Stimulated activated CD8-positive, alpha-beta memory T cell treated with anti-CD3 and anti-CD28 coated beads, Interleukin-7, amount 100 ng/mL, for 4 hours (primary cell): Measurements from ENCODE around the gene CDK5R2.
"Not testable (repeated sequence)": the region's sequence is repeated elsewhere in the genome, so short reads cannot be mapped to it uniquely, and the experiment has no call there.

Experiments
- DNase-seq, 2 donors: peaks; one replicate each; pipeline ENCODE4 v3.0.0-alpha.2; 2020; ENCODE audit warnings: low read depth in 2 of 2

CDK5R2 gene

DNA sequence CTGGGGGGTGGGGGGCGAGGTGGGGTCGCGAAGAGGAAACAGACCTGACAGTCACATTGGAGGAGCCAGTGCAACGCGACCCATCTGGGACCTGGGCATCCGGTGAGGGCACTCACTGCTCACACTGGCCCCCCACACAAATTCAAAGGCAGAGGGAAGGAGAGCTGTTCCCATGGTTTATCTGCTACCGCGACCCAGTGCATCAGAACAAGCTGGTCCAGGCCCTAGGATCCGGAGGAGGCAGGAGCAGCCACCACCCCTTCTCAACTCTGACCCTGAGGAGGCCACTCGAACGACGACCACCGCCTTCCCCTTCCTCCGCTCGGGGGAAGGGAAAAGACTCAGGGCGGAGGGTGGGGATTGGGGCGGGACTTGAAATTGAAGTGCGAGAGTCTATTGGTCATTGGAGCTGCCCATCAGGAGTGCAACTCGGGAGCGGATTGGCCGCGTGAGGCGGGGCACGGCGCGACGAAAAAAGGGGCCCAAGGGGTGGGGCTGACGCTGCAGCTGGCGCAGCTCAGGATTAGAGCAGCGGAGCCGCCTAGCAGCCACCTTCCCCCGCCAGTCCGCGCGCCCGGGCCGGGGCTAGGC, at the start of gene CDK5R2:
CDK5R2 (plus strand) TSS at position 526 of the 591 bp plus-strand sequence. CDS start 155 bp downstream, outside the sequence.
- peak; percentile 18 to 54 for DNase-seq

DNA sequence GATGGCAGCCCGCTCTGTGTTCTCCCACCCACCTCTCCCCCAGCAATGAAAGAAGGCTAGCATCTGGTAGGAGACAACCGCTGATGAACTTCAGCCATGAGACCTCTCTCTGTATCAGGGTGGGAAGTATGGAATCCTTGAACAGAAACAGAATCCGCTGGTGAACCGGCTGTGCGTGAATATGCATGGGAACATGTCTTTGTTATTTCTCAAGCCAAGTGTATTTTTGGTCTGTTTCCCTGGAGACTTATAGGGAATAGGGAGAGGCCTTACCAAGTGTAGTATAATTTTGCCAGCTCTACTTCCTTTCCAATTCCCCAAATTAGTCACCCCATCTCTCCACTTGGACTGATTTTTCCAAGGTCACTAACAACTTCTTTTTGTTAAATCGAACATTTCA, 48.7 kb upstream of the CDK5R2 start:
- no peak for DNase-seq

DNA sequence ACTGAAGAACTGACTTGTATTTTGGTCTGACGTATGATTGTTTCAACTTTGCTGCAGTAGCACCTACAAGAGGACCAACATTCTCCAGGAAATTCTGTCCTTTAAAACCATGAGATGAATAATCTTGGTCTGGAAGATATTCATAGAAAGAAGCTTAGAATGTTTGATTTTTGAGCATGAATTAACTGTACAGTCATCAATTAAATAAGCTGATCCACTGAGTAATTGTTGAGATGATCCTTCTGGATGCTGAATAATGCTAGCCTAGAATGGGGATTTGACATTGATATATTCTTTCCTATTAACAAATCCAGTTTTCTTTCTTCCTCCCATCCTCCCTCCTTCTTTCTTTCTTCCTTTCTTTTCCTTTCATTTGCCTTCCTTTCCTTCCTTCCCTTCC, 39.0 kb upstream of the CDK5R2 start:
- DNase-seq = no peak

DNA sequence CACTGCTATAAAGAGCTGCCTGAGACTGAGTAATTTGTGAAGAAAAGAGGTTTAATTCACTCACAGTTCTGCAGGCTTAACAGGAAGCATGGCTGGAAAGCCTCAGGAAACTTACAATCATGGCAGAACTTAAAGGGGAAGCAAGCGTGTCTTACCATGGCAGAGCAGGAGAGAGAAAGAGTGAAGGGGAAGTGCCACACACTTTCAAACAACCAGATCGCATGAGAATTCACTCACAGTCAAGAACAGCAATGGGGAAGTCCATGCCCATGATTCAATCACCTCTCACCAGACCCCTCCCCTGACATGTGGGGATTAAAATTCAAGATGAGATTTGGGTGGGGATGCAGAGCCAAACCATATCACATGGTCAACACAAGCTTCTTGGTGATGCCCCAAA, 34.7 kb upstream of the CDK5R2 start:
- DNase-seq = no peak

DNA sequence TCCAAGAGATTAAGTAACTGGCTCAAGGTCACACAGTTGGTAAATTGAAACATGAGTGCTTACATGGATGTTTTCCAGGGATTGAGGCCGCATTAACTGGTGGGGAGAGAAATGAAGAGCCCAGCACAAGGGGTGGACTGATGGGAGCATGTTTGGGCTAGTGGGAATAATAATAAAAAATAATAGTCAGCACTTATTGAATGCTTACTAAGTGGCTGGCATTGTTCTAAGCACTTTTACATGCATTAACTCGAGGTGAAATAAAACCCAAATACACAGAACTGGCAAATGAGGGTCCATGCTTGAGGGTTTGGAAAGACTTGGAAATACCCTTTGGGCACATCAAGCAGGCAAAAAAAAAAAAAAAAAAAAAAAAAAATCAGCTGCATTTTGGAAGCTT, 34.0 kb upstream of the CDK5R2 start:
- no peak for DNase-seq

DNA sequence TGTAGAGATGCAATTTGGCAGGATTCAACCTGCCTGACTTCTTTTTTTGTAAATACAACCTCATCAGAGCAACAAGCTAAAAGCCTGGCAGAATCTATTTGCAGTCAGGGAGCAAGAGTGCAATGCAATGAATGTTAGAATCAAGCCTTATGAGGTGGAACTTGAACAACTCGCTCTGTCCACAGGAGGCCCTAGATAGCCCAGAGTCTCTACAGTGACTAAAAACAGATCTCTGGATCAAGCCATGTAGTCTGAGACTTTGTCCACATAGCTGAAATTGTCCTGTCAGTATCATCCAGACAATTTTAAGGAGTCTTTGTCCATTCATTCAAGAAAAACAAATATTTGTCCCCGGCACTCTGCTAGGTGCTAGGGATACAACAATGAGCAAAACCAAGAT, 32.0 kb upstream of the CDK5R2 start:
- DNase-seq = no peak

DNA sequence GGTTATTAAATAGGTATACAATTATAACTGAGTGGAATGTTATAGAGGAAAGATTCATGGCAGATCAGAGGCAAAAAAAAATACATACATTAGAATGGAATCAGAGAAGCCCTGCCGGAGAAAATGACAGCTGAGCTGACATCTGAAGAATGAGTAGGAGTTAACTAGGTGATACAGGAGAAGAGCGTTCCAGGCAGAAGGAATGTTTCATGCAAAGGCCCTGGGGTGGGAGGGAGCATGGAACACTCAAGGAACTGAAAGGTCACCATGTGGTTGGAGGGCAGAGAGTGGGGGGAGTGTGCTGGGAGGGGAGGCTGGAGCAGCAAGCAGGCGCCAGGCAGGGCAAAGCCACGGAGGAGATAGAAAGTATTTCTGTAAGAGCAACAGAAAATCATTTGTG, 31.6 kb upstream of the CDK5R2 start:
- DNase-seq = no peak

DNA sequence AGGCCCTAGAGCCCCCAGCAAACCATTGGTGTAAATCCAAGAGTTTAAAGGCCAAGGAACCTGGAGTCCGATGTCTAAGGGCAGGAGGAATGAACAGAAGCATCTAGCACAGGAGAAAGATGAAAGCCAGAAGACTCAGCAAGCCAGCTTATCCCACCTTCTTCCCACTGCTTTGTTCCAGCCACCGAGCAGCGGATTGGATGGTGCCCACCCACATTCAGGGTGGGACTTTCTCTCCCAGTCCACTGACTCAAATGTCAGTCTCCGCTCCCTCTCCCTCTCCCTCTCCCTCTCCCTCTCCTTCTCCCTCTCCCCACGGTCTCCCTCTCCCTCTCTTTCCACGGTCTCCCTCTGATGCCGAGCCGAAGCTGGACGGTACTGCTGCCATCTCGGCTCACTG, 29.0 kb upstream of the CDK5R2 start:
- DNase-seq = not testable (repeated sequence)

DNA sequence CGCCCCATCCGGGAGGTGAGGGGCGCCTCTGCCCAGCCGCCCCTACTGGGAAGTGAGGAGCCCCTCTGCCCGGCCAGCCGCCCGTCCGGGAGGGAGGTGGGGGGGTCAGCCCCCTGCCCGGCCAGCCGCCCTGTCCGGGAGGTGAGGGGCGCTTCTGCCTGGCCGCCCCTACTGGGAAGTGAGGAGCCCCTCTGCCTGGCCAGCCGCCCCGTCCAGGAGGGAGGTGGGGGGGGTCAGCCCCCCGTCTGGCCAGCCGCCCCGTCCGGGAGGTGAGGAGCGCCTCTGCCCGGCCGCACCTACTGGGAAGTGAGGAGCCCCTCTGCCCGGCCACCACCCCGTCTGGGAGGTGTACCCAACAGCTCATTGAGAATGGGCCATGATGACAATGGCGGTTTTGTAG, 27.7 kb upstream of the CDK5R2 start:
- DNase-seq = not testable (repeated sequence)

DNA sequence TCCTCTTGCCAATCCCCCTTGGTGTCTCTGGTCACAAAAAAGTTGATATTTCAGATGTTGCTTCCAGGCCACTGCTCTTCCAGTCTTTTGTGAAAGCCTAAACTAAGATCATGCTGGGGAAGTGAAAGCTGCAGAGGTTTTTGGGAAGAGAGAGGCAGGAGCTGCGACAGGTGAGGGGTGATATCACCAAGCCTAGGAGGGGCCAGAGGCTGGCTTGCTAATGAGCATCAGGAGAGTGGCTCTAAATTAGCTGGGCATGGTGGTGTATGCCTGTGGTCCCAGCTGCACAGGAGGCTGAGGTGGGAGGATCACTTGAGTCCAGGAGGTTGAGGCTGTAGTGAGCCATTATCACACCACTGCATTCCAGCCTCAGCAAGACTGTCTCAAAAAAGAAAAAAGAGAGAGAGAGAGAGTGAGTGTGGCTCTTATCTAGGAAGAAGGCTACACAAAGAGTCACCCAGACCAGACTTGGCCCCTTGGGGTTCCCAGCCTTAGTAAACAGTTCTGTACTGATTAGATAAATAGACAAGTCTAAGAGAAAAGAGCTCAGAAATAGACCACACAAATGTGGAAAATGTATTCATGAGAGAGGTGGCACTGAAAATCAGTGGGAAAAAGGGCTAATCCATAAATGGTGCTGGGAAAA, 14.6 kb upstream of the CDK5R2 start:
- no peak for DNase-seq

DNA sequence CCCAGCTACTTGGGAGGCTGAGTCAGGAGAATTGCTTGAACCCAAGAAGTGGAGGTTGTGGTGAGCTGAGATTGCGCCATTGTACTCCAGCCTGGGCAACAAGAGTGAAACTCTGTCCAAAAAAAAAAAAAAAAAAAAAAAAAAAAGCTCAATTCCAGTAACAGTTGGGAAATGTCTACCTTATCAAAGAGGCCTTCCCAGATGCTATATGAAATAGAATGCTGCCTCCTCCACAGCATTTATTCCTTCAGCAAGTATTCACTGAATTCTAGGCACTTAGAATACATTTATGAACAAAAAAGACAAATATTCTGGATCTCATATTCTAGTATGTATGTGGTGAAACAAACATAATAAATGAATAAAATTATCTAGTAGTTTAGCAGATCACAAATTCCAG, 12.8 kb upstream of the CDK5R2 start:
- DNase-seq = no peak

DNA sequence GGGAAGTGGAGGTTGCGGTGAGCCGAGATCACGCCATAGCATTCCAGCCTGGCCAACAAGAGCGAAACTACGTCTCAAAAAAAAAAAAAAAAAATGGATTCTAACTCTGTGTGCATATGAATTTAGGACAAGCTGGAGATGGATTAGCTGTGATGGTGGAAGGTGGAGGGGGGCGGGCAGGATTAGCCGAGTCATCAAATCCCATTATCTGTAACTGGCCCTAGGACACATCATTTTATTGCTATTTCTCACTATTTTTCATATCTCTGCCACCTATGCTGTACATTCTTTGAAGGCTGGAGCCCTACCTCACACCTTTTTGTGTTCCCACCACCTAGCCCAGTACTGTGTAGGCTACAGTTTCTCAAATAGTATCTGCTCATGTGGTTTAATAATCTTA, 7.3 kb upstream of the CDK5R2 start:
- DNase-seq = no peak

DNA sequence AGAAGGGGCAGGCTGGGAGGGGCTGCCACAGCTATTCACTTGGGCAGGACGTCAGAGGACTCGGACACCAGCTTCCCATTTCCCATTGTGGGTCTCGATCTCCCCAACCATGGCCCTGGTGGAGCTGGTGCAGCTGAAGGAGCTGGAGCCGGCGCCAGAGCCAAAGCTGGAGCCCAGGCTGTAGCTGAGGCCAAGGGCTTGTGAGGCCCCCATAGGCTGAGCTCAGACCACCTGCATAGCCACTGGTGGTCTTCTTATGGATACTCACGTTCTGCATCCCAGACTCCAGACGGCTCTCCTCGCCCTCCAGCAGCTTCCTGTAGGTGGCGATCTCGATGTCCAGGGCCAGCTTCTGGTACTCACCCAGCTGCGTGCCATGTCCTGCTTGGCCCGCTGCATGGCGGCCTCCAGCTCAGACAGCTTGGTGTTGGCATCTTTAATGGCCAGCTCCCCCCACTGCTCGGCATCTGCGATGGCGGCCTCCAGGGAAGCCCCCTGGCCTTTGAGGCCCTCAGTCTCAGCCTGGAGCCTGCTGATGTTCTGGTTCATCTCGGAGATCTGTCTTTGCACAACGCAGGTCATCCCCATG, 6.0 kb upstream of the CDK5R2 start:
- DNase-seq = no peak

DNA sequence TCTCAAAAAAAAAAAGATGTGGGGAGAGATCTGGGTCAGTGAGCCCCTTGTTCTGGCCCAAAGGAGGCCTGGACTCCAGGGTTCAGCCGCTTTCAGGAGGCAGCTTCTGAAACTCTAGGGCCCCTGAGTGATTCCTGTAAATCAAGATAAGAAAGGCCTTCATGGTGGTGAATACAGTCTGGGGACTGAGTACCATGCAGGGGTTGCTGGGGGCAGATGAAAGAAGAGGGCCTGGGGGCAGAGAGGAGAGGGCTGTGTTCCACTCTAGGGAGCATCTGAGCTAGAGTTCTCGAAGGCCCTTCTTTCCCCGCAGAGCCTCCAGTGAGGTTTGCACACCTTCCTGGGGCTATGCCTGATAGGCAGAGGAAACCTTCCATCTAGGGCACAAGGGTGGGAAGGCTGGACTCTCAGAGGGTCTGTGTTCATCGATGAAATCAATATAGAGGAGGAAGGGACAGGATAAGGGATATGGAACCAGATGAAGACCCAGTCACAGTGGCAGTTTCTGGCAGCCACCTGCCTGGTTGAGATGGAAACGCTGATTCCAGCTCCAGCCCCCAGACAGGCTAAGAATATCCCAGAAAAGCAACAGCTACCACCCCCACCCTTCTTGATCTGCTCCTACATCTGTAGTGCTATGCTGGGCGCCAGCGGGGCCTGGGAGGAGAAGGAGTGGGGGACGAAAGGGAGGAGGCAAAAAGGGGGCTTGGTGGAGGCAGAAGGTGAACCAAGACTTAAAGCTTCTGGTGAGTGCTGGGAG, 4.7 kb upstream of the CDK5R2 start:
- no peak for DNase-seq

DNA sequence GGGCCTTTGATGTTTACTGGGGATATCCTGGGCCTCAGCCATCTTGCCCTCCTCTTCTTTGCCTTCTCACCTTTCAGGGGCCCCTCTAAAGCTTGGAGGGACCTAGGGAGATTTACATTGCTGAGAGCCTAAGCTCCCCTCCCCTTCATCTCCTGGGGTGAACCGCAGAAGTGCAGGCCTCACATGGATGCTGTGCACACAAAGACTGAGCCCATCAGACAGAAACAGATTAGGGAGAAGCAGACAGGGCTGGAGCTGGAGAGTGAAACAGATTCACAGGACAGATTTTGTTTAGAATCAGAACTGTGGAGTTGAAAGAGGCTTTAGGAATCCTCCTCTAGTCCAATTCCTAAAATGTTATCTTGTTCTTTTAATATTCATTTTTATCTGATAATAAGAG, 3.4 kb upstream of the CDK5R2 start:
- no peak for DNase-seq

DNA sequence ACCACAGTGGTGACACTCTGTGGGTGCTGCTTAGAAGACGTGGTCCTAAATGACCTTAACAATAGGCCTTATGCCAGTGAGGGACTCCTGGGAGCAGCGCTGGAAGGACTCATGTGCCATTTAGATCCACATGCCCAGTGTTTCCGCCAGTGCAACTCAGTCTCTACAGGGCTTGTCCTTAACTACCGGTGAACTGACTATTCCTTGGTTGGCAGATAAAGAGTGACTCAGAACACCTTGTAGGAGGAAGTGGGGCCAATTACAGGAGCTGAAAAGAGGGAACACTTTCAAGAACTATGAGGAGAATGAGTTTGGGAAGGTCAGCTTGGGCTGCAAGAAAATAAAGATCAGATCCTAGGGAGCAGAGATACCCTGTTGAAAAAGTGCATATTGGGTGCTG, 1.8 kb upstream of the CDK5R2 start:
- DNase-seq = no peak

DNA sequence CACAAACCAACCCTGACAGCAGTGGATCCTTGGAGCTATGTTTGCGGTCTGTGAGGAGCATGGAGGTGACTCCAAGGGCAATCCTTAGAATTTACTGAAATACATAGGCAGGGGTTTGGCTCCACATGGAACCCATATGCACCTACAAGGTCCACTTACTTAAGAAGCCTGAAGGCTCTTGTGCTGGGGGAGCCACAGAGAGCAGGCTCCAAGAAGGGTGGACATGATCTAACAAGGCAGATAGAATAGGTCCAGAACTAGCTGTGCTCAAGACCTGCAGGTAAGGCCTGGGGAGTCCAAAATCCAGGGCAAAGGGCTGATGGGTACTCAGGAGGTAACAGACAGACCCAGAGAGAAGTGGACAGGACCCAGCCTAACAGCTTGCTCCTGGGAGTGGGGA, 1.2 kb upstream of the CDK5R2 start:
- no peak for DNase-seq

DNA sequence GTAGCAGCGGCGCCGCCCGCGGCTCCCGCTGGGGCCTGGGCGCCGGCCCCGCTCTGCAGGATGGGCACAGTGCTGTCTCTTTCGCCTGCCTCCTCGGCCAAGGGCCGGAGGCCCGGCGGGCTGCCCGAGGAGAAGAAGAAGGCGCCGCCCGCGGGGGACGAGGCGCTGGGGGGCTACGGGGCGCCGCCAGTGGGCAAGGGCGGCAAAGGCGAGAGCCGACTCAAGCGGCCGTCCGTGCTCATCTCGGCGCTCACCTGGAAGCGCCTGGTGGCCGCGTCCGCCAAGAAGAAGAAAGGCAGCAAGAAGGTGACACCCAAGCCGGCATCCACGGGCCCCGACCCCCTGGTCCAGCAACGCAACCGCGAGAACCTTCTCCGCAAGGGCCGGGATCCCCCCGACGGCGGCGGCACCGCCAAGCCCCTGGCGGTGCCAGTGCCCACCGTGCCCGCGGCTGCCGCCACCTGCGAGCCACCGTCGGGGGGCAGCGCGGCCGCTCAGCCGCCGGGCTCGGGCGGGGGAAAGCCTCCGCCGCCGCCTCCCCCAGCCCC, 369 bp downstream of the CDK5R2 start:
- DNase-seq = no peak

DNA sequence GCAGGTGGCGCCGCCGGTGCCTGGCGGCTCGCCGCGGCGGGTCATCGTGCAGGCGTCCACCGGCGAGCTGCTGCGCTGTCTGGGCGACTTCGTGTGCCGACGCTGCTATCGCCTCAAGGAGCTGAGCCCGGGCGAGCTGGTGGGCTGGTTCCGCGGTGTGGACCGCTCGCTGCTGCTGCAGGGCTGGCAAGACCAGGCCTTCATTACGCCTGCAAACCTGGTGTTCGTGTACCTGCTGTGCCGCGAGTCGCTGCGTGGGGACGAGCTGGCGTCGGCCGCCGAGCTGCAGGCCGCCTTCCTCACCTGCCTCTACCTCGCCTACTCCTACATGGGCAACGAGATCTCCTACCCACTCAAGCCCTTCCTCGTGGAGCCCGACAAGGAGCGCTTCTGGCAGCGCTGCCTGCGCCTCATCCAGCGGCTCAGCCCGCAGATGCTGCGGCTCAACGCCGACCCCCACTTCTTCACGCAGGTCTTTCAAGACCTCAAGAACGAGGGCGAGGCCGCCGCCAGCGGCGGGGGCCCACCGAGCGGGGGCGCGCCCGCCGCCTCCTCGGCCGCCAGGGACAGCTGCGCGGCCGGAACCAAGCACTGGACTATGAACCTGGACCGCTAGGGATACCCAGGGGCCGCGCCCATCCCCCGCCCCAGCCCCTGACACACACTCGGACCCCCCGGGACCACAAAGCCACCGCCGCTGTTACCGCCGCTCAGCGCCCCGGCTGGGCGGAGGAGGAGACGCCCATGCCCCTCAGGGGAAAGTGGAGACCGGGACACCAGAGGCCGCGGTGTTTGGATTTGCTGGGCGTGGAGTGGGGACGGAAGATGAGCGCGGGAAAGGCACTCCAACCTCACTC, 1.1 kb downstream of the CDK5R2 start:
- no peak for DNase-seq

DNA sequence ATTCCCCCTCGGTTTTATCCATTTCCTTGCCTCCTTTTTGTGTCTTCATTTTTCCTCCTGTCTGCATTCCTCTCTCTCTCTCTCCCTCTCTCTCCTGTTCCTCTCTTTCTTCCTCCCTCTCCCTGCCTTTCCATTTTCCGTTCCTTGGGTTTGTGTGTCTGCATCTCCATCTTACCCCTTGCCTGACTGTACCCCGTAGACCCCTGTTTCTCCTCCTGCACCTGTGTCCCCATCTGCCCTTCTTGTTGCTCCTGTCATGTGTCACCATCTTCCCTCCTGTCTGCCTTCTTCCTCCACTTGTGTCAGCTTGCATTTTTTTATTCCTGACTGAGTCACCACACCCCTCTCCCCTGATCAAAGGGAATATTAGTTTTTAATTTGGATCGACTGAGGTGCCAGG, 1.8 kb downstream of the CDK5R2 start:
- DNase-seq = no peak
